Neural cell (in vitro differentiated cells): ENCODE measurements around the gene ALG3. TPM values are rescaled to one million over a fixed set of nuclear protein-coding genes. Genes with fewer than 3 reads are reported as not detected.

Experiments
- H2AFZ ChIP-seq: fragments of 200-600, 300-800 bp; sonication (generic), shearing (Covaris generic); 2 replicates; pipeline ENCODE4 v1.6.0; 2014; ENCODE audit warnings: low read depth, mild to moderate bottlenecking, antibody characterized with exemption, low read length, moderate library complexity
- H3F3A ChIP-seq: fragments of 200-600 bp; shearing (Covaris generic); 2 replicates; pipeline ENCODE4 v1.6.1; 2016; ENCODE audit warnings: mild to moderate bottlenecking, moderate library complexity, mixed read lengths, antibody characterized with exemption, low read length; ENCODE audit not compliant: insufficient read depth, poor library complexity, severe bottlenecking
- H3K27ac ChIP-seq: fragments of 200-600, 300-800 bp; sonication (generic), shearing (Covaris generic); 2 replicates; pipeline ENCODE4 v1.5.1; 2014; ENCODE audit warnings: mild to moderate bottlenecking, low read length, moderate library complexity
- H3K27me3 ChIP-seq: fragments of 300-800, 200-600 bp; sonication (generic), shearing (Covaris generic); 2 replicates; pipeline ENCODE4 v1.6.0; 2014; ENCODE audit warnings: mild to moderate bottlenecking, low read depth, low read length, moderate library complexity; ENCODE audit not compliant: insufficient read depth
- H3K36me3 ChIP-seq: fragments of 300-800, 200-600 bp; sonication (generic), shearing (Covaris generic); 2 replicates; pipeline ENCODE4 v1.5.1; 2014; ENCODE audit warnings: mild to moderate bottlenecking, antibody characterized with exemption, low read length, moderate library complexity; ENCODE audit not compliant: insufficient read depth
- H3K4me2 ChIP-seq: fragments of 300-800, 200-600 bp; sonication (generic), shearing (Covaris generic); 2 replicates; pipeline ENCODE4 v1.6.0; 2014; ENCODE audit warnings: mild to moderate bottlenecking, low read length
- H3K4me3 ChIP-seq: fragments of 300-800, 200-600 bp; sonication (generic), shearing (Covaris generic); 2 replicates; pipeline ENCODE4 v1.5.1; 2014; ENCODE audit warnings: mild to moderate bottlenecking, low read length, moderate library complexity
- H3K79me2 ChIP-seq: fragments of 200-600 bp; shearing (Covaris generic); replicated peaks from 2 replicates; pipeline ENCODE4 v1.6.0; 2014; ENCODE audit warnings: mild to moderate bottlenecking, low read length, moderate library complexity; ENCODE audit not compliant: insufficient read depth
- H3K9ac ChIP-seq: fragments of 300-800, 200-600 bp; sonication (generic), shearing (Covaris generic); 2 replicates; pipeline ENCODE4 v1.6.1; 2016; ENCODE audit warnings: mild to moderate bottlenecking, low read length, mixed read lengths
- H3K9me2 ChIP-seq: fragments of 200-600 bp; shearing (Covaris generic); 2 replicates; pipeline ENCODE4 v1.6.1; 2016; ENCODE audit warnings: mild to moderate bottlenecking, low read length, mixed read lengths; ENCODE audit not compliant: insufficient read depth
- H3K9me3 ChIP-seq: fragments of 200-600, 300-800 bp; sonication (generic), shearing (Covaris generic); 2 replicates; pipeline ENCODE4 v1.6.1; 2016; ENCODE audit warnings: mild to moderate bottlenecking, mixed run types, low read length, moderate library complexity, mixed read lengths
- H4K20me1 ChIP-seq: fragments of 200-600 bp; shearing (Covaris generic); 2 replicates; pipeline ENCODE4 v1.6.1; 2016; ENCODE audit warnings: mild to moderate bottlenecking, mixed run types; ENCODE audit not compliant: insufficient read depth
- EP300 ChIP-seq: fragments of 450-650 bp; conservative IDR thresholded peaks from 2 replicates; pipeline ENCODE4 v1.6.1; 2014; ENCODE audit warnings: antibody characterized with exemption, mild to moderate bottlenecking, moderate library complexity; ENCODE audit not compliant: poor library complexity, severe bottlenecking
- EZH2 ChIP-seq: fragments of 200-600, 300-800 bp; shearing (Covaris generic), sonication (generic); IDR thresholded peaks from 2 replicates; pipeline ENCODE4 v1.6.1; 2014; ENCODE audit warnings: antibody characterized with exemption, low read length, borderline replicate concordance, mild to moderate bottlenecking; ENCODE audit not compliant: insufficient read depth, poor library complexity, severe bottlenecking
- MXI1 ChIP-seq: fragments of 450-650 bp; conservative IDR thresholded peaks from 2 replicates; pipeline ENCODE4 v1.6.1; 2014; ENCODE audit warnings: antibody characterized with exemption, mild to moderate bottlenecking; ENCODE audit not compliant: poor library complexity, severe bottlenecking
- POLR2AphosphoS5 ChIP-seq: IDR thresholded peaks from 2 replicates; pipeline ENCODE4 v1.6.1; 2012
- RAD21 ChIP-seq: fragments of 450-650 bp; conservative IDR thresholded peaks from 2 replicates; pipeline ENCODE4 v1.6.1; 2014; ENCODE audit warnings: antibody characterized with exemption, mild to moderate bottlenecking, moderate library complexity
- SMC3 ChIP-seq: fragments of 450-650 bp; conservative IDR thresholded peaks from 2 replicates; pipeline ENCODE4 v1.6.1; 2014; ENCODE audit warnings: antibody characterized with exemption, mild to moderate bottlenecking, moderate library complexity; ENCODE audit not compliant: poor library complexity
- TAF1 ChIP-seq: IDR thresholded peaks from 2 replicates; pipeline ENCODE4 v1.6.1; 2012; ENCODE audit warnings: low read depth
- polyA plus RNA-seq: library from polyadenylated mRNA; depleted of rRNA; stranded (reverse); fragments of >200 nt; gene quantifications from 2 replicates; pipeline ENCODE4 v1.2.3, GENCODE V29; 2014
- TF ChIP-seq, protein P1 (sequence below): fragments of 450-650 bp; IDR thresholded peaks from 2 replicates; pipeline ENCODE4 v1.5.1; 2014; ENCODE audit warnings: antibody characterized with exemption, mild to moderate bottlenecking, moderate library complexity; ENCODE audit not compliant: poor library complexity, severe bottlenecking
- TF ChIP-seq, protein P2 (sequence below): IDR thresholded peaks from 2 replicates; pipeline ENCODE4 v1.6.1; 2012; ENCODE audit warnings: borderline replicate concordance

ALG3 gene
- polyA plus RNA-seq, 1 donor from 2014 or later = 13.5 TPM

DNA sequence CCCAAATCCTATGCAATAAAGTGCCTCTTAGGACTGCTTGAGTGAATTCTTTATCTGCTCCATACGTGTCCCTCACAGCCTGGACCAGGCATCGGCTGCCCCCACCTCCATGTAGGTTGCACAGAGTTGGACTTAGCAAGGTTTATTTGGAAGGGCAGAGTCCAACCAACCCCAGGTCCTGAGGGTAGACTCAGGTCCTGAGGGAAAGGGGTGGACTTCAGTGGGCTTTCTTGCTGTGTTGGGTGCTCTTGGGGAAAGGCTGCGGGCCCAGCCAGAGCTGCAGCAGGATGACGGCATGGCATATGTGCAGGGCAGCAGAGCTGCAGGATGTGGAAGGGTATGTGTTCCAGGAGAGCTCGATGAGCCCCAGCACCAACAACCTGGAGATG lies 6.5 kb downstream of the ALG3 start:
- TF ChIP-seq EZH2 (no peak), SMC3 (no peak), TAF1 (no peak), MXI1 (no peak), RAD21 (no peak), EP300 (no peak), POLR2AphosphoS5 (no peak)
- TF ChIP-seq, protein P1, sequence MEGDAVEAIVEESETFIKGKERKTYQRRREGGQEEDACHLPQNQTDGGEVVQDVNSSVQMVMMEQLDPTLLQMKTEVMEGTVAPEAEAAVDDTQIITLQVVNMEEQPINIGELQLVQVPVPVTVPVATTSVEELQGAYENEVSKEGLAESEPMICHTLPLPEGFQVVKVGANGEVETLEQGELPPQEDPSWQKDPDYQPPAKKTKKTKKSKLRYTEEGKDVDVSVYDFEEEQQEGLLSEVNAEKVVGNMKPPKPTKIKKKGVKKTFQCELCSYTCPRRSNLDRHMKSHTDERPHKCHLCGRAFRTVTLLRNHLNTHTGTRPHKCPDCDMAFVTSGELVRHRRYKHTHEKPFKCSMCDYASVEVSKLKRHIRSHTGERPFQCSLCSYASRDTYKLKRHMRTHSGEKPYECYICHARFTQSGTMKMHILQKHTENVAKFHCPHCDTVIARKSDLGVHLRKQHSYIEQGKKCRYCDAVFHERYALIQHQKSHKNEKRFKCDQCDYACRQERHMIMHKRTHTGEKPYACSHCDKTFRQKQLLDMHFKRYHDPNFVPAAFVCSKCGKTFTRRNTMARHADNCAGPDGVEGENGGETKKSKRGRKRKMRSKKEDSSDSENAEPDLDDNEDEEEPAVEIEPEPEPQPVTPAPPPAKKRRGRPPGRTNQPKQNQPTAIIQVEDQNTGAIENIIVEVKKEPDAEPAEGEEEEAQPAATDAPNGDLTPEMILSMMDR = no peak
- TF ChIP-seq, protein P2, sequence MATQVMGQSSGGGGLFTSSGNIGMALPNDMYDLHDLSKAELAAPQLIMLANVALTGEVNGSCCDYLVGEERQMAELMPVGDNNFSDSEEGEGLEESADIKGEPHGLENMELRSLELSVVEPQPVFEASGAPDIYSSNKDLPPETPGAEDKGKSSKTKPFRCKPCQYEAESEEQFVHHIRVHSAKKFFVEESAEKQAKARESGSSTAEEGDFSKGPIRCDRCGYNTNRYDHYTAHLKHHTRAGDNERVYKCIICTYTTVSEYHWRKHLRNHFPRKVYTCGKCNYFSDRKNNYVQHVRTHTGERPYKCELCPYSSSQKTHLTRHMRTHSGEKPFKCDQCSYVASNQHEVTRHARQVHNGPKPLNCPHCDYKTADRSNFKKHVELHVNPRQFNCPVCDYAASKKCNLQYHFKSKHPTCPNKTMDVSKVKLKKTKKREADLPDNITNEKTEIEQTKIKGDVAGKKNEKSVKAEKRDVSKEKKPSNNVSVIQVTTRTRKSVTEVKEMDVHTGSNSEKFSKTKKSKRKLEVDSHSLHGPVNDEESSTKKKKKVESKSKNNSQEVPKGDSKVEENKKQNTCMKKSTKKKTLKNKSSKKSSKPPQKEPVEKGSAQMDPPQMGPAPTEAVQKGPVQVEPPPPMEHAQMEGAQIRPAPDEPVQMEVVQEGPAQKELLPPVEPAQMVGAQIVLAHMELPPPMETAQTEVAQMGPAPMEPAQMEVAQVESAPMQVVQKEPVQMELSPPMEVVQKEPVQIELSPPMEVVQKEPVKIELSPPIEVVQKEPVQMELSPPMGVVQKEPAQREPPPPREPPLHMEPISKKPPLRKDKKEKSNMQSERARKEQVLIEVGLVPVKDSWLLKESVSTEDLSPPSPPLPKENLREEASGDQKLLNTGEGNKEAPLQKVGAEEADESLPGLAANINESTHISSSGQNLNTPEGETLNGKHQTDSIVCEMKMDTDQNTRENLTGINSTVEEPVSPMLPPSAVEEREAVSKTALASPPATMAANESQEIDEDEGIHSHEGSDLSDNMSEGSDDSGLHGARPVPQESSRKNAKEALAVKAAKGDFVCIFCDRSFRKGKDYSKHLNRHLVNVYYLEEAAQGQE = no peak
- Histone ChIP-seq H3F3A (no peaks in the 10 kb centered on the region), H3K79me2 (no peaks in the 10 kb centered on the region), H3K4me3 (no peak overlapping the region), H3K9ac (no peak overlapping the region), H3K27ac (no peak overlapping the region), H2AFZ (no peak overlapping the region), H3K9me3 (no peaks in the 10 kb centered on the region), H3K4me2 (no peak overlapping the region), H4K20me1 (no peaks in the 10 kb centered on the region), H3K27me3 (no peaks in the 10 kb centered on the region), H3K9me2 (no peaks in the 10 kb centered on the region), H3K36me3 (no peaks in the 10 kb centered on the region)

- Histone ChIP-seq H3K27me3 (no peaks in the 10 kb centered on the region), H3K4me2 (no peak overlapping the region), H3K9me2 (no peaks in the 10 kb centered on the region), H3K27ac (no peak overlapping the region), H3K4me3 (no peak overlapping the region), H3K36me3 (no peaks in the 10 kb centered on the region), H3F3A (no peaks in the 10 kb centered on the region), H4K20me1 (no peaks in the 10 kb centered on the region), H3K9me3 (no peaks in the 10 kb centered on the region), H3K9ac (no peak overlapping the region), H3K79me2 (no peaks in the 10 kb centered on the region), H2AFZ (no peak overlapping the region)
- TF ChIP-seq, protein P1 = peak; percentile 20
- TF ChIP-seq MXI1 = no peak
Observed at GRCh38 chr3:184241447-184242296, 7.1 kb downstream of the ALG3 start.
